HUDEP-2 (cell line): Measurements from ENCODE around the gene PRKAG2.

Source experiments
- DNase-seq, 76 experiments: peaks; one replicate each; lab custom pipeline; 2025; ENCODE audit not compliant: unreplicated experiment in 76 of 76; lab: John Stamatoyannopoulos, UW

The PRKAG2 gene

GRCh38 chr7:151512353-151512752, 364.6 kb downstream of the PRKAG2 start:
- DNase-seq = no peak

GRCh38 chr7:151511946-151512345, 365.0 kb downstream of the PRKAG2 start:
- no peak for DNase-seq

DNA sequence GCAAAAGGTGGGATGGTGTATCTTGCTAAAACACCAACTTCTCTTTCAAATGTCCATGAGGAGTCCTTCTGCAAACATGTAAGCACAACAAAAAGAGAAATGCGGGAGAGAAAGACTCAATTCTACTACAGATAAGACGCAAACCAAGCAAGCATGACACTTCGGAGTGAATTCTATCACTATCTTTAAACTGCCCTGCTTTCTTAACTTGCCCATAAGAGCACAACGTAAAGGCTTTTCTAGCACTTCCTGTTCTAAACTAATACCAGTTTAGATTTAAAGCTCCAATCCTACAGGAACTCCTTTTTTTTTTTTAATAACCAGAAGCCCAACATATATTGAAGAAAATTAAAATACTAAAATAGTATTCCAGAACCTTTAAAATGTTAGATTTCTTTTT, 365.6 kb downstream of the PRKAG2 start:
- DNase-seq = no peak

- DNase-seq = no peak
Measured at GRCh38 chr7:151509670-151510333, 367.1 kb downstream of the PRKAG2 start.

DNA sequence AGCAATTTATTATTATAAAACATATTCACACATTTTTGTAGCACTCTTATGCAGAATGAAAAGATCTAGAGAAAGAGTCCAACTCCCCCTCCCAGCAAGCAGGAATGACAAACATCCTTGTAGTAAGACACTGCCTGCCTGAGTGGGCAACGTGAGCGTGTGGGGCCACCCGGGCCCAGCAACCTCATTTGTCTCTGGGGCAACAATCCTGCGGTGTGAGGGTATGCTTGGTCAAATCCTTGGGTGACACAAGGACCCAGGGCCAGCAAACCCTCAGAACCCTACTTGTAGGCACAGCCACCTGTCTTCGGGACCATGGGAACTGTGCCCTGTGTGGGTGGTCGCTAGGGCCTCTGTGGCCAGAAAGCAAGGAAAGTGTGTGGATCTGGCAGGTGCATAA, 367.9 kb downstream of the PRKAG2 start:
- no peak for DNase-seq

GRCh38 chr7:151507806-151508205, 369.1 kb downstream of the PRKAG2 start:
- no peak for DNase-seq

DNA sequence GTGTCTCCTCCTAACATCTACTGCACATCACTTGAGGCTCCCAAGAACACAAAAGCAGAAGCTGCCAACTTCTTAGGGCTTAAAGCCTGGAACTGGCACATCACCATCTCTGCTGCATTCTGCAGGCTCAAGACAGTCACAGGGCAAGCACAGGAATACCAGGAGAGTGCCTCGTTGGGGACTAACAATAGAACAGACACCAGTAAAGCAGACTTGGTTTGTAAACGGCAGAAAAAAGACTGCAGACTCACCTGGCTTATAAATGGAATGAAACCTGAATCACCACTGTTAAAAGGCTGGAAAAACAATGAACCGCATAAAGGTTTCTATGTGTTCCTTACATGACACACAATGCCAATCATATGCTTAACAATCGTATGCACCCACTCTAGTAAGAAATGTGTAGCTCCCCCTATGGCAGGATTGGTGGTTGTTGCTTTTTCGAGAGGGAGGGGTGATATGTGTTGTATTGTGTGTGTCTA, 370.0 kb downstream of the PRKAG2 start:
- no peak for DNase-seq
